Osteocyte (in vitro differentiated cells): ENCODE results near the gene ADAMTSL3. TPM values are rescaled to one million over a fixed set of nuclear protein-coding genes. Genes with fewer than 3 reads are reported as not detected.

ENCODE experiments used
- DNase-seq: peaks from one replicate; pipeline ENCODE4 v3.0.0; 2021; ENCODE audit warnings: mixed read lengths; ENCODE audit not compliant: unreplicated experiment; ENCODE audit errors: extremely low spot score
- H3K27ac Mint-ChIP-seq: one replicate; pipeline ENCODE4 v1.8.0; 2021; ENCODE audit warnings: mild to moderate bottlenecking, mixed read lengths; ENCODE audit not compliant: unreplicated experiment
- H3K27me3 Mint-ChIP-seq: one replicate; pipeline ENCODE4 v1.8.0; 2021; ENCODE audit warnings: mixed read lengths; ENCODE audit not compliant: unreplicated experiment
- H3K36me3 Mint-ChIP-seq: one replicate; pipeline ENCODE4 v1.8.0; 2021; ENCODE audit warnings: mixed read lengths; ENCODE audit not compliant: unreplicated experiment
- H3K4me1 Mint-ChIP-seq: one replicate; pipeline ENCODE4 v1.8.0; 2021; ENCODE audit warnings: mixed read lengths; ENCODE audit not compliant: unreplicated experiment
- H3K4me3 Mint-ChIP-seq: one replicate; pipeline ENCODE4 v1.8.0; 2021; ENCODE audit warnings: mild to moderate bottlenecking, moderate library complexity, mixed read lengths; ENCODE audit not compliant: unreplicated experiment
- H3K9me3 Mint-ChIP-seq: one replicate; pipeline ENCODE4 v1.8.0; 2021; ENCODE audit warnings: mixed read lengths; ENCODE audit not compliant: unreplicated experiment
- CTCF ChIP-seq: fragments of 200-600 bp; sonication (generic); IDR thresholded peaks from 2 replicates; pipeline ENCODE4 v1.5.0; 2021; ENCODE audit warnings: antibody characterized with exemption, mild to moderate bottlenecking, moderate library complexity
- total RNA-seq: library from RNA; stranded (reverse); gene quantifications from 2 replicates; pipeline ENCODE4 v1.2.1, GENCODE V29; 2021

Gene ADAMTSL3
- total RNA-seq, 1 donor from 2014 or later: not detected

- no peaks in the 10 kb centered on the region for H3K4me1 Mint-ChIP-seq
- no peak overlapping the region for H3K4me3 Mint-ChIP-seq
- H3K27me3 Mint-ChIP-seq: no peaks in the 10 kb centered on the region
- no peaks in the 10 kb centered on the region for H3K36me3 Mint-ChIP-seq
- DNase-seq: no peak
- no peak overlapping the region for H3K27ac Mint-ChIP-seq
- TF ChIP-seq CTCF: no peak
- H3K9me3 Mint-ChIP-seq: no peaks in the 10 kb centered on the region
Observed at GRCh38 chr15:83767741-83768140, 113.8 kb downstream of the ADAMTSL3 start.

- DNase-seq: no peak
- no peak for TF ChIP-seq CTCF
- no peaks in the 10 kb centered on the region for H3K27me3 Mint-ChIP-seq
- H3K27ac Mint-ChIP-seq: no peak overlapping the region
- H3K9me3 Mint-ChIP-seq: peaks cover 6% of the 10 kb centered on the region
- no peaks in the 10 kb centered on the region for H3K36me3 Mint-ChIP-seq
- H3K4me1 Mint-ChIP-seq: no peaks in the 10 kb centered on the region
- H3K4me3 Mint-ChIP-seq: no peak overlapping the region
Observed at GRCh38 chr15:83769411-83769999, 115.6 kb downstream of the ADAMTSL3 start.

- no peaks in the 10 kb centered on the region for H3K27me3 Mint-ChIP-seq
- no peak for DNase-seq
- TF ChIP-seq CTCF: no peak
- H3K27ac Mint-ChIP-seq: no peak overlapping the region
- H3K4me3 Mint-ChIP-seq: no peak overlapping the region
- H3K4me1 Mint-ChIP-seq: no peaks in the 10 kb centered on the region
- no peaks in the 10 kb centered on the region for H3K36me3 Mint-ChIP-seq
- H3K9me3 Mint-ChIP-seq: peaks cover 11% of the 10 kb centered on the region
Observed at GRCh38 chr15:83775738-83776137, 121.8 kb downstream of the ADAMTSL3 start.

GRCh38 chr15:83776986-83777385 is 123.1 kb downstream of the ADAMTSL3 start:
- H3K9me3 Mint-ChIP-seq: peaks cover 18% of the 10 kb centered on the region
- TF ChIP-seq CTCF: no peak
- H3K4me3 Mint-ChIP-seq: no peak overlapping the region
- DNase-seq: no peak
- no peaks in the 10 kb centered on the region for H3K27me3 Mint-ChIP-seq
- no peaks in the 10 kb centered on the region for H3K4me1 Mint-ChIP-seq
- no peaks in the 10 kb centered on the region for H3K36me3 Mint-ChIP-seq
- no peak overlapping the region for H3K27ac Mint-ChIP-seq

GRCh38 chr15:83783227-83783626 is 129.3 kb downstream of the ADAMTSL3 start:
- no peaks in the 10 kb centered on the region for H3K36me3 Mint-ChIP-seq
- no peaks in the 10 kb centered on the region for H3K4me1 Mint-ChIP-seq
- no peaks in the 10 kb centered on the region for H3K27me3 Mint-ChIP-seq
- H3K27ac Mint-ChIP-seq: no peak overlapping the region
- peaks cover 20% of the 10 kb centered on the region for H3K9me3 Mint-ChIP-seq
- no peak overlapping the region for H3K4me3 Mint-ChIP-seq
- TF ChIP-seq CTCF: no peak
- no peak for DNase-seq
